Stimulated activated CD8-positive, alpha-beta memory T cell treated with anti-CD3 and anti-CD28 coated beads, Interleukin-12 subunit alpha, Interleukin-12 subunit beta, amount 100 ng/mL, for 1 hour (primary cell): ENCODE measurements around the gene SPDYE4.

Source experiments
- DNase-seq: peaks from one replicate; pipeline ENCODE4 v3.0.0-alpha.2; 2020; ENCODE audit warnings: low read depth

Gene SPDYE4

DNA sequence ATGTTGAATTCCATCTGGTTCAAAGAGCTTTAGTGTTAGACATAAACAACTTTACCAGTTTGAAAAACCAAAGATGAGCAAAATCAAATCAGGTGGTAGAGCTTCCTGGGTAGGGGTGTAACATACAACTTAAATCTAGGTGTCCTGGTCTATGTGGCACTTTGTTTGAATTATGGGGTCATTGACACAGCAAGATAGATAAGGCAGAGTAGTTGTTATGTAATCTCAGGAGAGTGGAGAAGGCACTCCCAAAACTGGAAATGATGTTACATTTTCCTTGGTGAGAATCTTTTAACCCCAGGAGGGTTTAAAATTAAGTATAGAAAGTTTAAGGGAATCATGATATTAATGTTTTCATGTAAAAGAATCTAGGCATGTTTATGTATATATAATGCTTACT is 45.6 kb downstream of the SPDYE4 start:
- no peak for DNase-seq

GRCh38 chr17:8711291-8711690 is 47.1 kb downstream of the SPDYE4 start:
- no peak for DNase-seq

DNA sequence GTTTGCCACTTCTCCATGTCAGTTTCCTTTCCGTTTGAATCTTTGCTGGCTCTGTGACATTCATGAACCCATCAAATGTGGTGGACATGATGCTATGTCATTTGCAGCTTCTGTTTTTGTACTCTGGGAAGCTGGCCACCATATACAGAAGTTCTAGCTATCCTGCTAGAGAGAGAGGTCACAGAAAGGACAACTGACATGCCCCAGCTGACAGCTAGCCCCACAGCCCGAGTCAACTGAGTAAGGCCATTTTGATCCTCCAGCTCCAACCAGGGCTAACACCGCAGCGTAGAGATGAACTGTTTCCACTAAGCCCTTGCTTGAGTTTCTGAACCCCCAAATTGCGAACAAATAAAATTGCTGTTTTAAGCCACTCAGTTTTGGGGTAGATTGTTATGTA is 47.5 kb downstream of the SPDYE4 start:
- DNase-seq, result no peak

DNA sequence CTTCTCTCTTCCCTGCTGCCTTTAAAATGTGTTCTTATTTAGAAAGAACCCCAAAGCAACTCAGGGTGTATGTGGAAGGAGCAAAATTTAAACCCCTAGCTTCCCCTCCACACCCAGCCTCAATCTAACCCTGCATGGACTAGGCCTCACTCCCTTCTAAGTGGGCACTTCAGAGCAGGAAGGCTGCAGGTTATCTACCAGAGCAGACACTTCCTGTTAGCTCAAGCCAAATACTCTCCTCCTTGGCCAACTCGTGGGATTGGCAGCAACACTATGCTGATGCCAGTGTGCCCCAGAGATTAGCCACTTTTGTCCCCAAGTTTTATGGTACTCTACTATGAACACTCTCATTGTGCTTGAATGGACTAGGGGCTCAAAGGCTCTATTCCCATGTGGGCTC is 49.3 kb downstream of the SPDYE4 start:
- no peak for DNase-seq

DNA sequence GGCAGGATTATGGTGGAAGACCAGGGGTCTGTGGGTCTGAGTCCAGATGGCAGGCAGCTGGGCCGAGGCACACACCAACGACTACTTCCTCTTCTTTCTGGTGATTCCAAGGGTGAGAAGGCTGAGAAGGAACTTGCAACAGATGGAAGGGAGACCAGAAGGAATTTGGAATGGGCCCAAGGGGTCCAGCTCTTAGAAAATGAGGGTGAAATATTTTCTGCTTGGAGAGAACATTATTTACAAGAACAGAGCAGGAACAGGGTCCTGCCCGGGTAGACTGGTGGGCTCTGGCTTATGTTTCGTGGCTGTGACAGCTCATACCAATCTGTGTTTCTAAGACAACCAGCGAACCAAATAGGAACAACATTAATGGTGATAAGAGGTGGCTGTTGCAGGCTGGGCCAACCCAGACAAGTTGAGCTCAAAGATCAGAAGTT is 50.3 kb downstream of the SPDYE4 start:
- no peak for DNase-seq

GRCh38 chr17:8707332-8708024 is 50.9 kb downstream of the SPDYE4 start:
- DNase-seq, result no peak

DNA sequence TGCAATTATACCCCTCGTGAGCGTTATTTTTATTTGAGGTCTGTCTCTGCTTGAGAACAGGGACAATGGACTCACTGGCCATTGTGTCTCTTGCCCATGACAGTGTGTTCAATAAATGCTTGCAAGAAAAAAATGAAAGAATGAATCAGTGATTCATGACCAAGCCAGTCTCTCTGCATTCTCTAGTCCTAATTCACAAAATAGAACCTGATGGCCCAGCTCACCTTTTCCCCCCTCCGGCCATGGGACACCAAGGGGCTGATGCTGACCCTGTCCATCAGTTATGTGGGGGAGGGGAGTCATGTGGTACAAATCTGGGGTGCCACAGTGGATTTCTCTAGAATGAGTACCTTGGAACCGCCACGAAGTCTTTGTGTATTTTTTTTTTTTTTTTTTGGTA is 51.9 kb downstream of the SPDYE4 start:
- DNase-seq, result no peak

DNA sequence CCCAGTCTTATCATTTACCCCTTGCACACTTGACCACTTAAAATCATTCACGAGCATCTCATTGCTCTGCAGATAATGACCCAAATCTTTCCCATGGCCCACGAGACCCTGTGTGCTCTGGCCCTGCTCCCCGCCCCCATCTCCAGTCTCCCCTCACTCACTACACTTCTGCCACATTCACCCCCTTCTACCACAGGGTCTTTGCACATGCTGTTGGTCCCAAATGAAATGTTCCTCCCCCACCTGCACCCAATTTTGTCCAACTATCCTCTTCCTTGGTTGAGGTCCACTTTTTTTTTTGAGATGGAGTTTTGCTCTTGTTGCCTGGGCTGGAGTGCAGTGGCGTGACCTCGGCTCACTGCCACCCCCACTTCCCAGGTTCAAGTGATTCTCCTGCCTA is 52.9 kb downstream of the SPDYE4 start:
- DNase-seq, result no peak

GRCh38 chr17:8703001-8703400 is 55.3 kb downstream of the SPDYE4 start:
- no peak for DNase-seq

GRCh38 chr17:8701754-8702153 is 56.6 kb downstream of the SPDYE4 start:
- DNase-seq, result no peak

DNA sequence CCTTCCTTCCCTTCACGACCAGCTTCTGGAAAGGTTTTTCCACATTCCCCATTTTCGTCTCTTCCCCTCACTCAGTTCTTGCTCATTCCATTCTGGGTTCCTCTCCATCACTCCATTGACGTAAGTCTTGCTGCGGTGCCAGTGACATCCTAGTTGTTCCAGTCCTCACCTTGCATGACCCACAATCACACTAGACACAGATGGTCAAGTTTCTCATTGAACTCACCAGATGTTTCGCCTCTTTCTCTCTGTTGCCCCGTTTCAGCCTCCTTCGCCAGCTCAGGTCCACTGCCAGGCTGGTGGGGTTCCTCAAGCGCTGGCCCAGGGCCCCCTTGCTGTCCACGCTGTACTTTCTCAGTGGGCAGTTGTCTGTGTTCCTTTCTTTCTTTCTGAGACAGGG is 57.1 kb downstream of the SPDYE4 start:
- no peak for DNase-seq
